ENCODE data around the gene MFSD2B.

GRCh38 chr2:24054366-24055010, 44.6 kb downstream of the MFSD2B start:
- TF ChIP-seq CTCF (IDR thresholded peaks at IDR 0.05) (no peak), EZH2phosphoT487 (IDR thresholded peaks at IDR 0.05) (no peak)
